Stimulated activated CD4-positive, alpha-beta T cell treated with anti-CD3 and anti-CD28 coated beads, TNF-alpha, amount 100 ng/mL, for 4 hours (primary cell): ENCODE results near the gene SRSF7.
"Not testable (repeated sequence)": the region's sequence is repeated elsewhere in the genome, so short reads cannot be mapped to it uniquely, and the experiment has no call there.

Experiments used
- DNase-seq, 3 experiments: peaks; one replicate each; pipeline ENCODE4 v3.0.0-alpha.2; 2020; ENCODE audit warnings: low read depth in 3 of 3

SRSF7 gene

DNA sequence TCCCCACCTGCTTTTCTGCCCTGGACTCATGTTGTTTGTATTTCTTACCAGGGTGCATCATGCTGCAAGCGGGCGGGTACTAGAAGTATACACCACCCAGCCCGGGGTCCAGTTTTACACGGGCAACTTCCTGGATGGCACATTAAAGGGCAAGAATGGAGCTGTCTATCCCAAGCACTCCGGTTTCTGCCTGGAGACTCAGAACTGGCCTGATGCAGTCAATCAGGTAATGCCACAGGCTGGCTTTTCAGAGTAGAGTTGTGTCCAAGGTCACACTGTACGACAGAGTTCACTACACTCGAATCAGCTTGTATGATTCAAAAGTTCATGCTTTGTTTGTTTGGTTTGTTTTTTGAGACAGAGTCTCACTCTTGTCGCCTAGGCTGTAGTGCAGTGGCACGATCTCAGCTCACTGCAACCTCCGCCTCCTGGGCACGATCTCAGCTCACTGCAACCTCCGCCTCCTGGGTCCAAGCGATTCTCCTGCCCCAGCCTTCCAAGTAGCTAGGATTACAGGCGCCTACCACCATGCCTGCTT lies 19.4 kb downstream of the SRSF7 start:
- DNase-seq: no peak

DNA sequence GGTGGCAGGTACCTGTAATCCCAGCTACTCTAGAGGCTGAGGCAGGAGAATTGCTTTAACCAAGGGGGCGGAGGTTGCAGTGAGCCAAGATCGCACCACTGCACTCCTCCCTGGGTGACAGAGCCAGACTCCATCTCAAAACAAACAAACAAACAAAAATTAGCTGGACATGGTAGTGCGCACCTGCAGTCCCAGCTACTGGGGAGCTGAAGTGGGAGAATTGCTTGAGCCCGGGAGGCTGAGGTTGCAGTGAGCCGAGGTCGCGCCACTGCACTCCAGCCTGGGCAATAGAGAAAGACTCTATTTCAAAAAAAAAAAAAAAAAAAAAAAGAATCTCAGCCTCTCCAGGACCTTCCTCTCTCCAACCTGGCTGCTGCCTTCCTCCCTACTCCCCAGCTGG lies 20.1 kb downstream of the SRSF7 start:
- no peak for DNase-seq

DNA sequence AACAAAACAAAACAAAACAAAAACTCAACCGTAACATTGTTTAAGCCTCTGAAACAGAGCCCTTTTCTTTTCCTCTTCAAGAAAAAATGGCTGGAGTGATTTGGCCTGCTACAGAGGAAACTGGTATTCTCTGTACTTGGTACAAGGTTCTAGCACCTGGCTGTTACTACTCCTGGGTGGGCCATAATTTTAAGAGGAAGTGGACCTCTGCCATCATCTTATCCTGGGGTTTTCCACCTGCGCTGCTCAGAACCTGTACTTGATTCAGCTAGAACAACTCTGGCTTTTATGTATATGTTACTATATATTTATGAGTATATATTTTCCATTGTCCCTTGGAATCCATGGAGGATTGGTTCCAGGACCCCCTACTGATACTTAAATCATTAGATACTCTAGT lies 22.5 kb downstream of the SRSF7 start:
- DNase-seq: no peak

DNA sequence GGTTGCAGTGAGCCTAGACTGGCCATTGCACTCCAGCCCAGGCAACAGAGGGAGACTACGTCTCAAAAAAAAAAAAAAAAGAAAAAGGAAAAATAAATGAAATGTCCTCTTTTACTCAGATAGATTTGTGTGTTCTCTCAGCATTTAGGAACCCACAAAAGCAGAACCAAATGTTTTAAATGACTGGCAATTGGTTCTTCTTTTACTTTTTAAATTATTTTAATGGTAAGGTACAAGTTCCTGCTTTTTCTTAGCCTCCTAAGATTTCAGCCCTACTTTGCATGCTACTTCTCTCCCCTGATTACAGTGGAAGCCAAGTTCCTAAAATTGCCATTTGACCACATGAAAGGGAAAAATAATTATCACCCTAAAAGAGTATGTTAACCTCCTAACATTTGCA lies 23.5 kb downstream of the SRSF7 start:
- DNase-seq: no peak

DNA sequence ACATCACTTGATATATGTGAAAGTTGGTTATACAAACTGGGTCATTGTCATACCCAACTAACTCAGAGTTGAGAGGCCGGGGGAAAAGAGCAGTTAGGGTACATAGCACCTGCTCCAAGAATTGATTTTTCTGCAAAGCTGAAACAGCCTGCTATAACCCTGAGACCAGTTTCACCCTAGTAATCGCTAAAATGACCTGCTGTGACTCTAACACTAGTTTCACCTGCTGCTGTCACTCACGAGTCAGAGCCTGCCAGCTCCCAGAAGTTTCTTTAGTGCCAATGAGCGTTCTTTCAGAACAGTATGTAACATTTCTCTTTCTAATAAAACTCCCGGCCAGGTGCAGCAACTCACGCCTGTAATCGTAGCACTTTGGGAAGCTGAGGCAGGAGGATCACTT lies 28.0 kb downstream of the SRSF7 start:
- DNase-seq: no peak

DNA sequence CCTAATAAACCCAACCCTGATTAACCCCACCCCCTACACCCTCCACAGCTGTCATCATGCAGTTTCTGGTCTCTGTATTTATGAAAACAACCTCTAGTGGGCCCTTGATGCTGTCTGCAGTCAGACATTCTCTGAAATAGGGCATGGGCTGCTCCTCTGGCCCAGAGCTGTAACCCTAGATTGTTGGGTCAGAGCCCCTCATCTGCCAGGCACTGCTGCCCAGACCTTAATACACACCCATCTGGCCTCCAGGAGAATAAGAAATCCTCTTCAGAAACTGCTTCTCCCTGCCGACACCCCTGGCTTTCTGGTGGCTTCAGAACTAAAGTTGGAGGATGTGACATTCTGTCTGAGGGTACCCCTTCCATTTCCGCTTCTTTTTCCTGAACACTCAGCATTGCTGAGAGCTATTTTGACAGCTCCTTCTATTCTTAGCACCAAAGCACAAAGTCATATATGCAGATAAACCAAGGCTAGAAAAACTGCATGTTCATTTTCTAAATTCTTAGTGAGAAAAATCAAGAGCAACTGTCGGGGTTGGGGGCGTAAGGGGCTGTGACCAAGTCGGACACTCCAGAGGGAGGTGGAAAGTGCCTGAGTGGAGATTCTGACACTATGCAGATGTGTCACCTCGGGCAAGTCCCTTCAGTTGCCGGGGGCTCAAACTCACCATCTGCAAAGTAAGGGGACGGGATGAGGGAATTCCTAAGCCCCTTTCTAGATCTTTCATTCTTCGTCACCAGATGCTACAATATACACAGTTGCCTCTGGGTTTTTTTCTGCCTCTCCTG lies 28.7 kb downstream of the SRSF7 start:
- peak in 2 of 3 experiments; percentile 19 to 29 for DNase-seq

DNA sequence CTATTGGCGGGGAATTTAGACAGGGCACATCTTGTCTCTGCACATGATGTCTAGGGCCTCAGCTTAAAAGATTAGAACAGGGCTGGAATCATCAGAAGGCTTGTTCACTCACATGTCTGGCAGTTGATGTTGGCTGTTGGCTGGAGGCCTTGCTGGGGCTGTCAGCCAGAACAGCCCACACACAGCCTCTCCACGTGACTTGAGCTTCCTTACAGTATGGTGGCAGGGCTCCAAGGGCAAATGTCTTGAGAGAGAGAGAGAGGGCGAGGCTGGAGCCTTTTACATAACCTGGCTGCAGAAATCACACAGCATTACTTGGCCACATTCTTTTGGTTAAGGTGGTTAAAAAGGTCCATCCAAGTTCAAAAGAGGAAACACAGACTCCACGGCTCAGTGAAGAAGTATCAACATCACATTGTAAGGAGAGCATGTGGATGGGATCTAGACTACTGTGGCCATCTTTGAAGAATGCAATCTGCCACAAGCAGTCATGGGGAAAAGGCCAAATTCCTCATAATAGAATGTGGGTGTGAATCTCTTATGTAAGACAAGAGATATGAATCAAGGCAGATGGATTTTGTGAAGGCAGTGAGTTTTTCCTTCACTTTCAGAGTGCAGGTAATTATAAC lies 30.4 kb downstream of the SRSF7 start:
- DNase-seq: no peak

DNA sequence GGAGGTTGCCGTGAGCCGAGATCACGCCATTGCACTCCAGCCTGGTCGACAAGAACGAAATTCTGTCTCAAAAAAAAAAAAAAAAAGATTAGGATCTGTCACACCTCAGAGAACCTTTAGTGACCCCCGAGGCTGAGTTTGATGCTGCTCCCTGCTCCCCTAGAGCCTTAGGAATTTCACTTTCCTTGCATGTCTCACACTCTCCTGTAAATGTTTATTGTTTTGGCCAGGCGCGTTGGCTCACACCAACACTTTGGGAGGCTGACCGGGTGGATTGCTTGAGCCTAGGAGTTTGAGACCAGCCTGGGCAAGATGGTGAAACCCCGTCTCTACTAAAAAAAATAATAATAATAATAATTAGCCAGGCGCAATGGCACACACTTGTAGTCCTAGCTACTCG lies 31.5 kb downstream of the SRSF7 start:
- DNase-seq: no peak

DNA sequence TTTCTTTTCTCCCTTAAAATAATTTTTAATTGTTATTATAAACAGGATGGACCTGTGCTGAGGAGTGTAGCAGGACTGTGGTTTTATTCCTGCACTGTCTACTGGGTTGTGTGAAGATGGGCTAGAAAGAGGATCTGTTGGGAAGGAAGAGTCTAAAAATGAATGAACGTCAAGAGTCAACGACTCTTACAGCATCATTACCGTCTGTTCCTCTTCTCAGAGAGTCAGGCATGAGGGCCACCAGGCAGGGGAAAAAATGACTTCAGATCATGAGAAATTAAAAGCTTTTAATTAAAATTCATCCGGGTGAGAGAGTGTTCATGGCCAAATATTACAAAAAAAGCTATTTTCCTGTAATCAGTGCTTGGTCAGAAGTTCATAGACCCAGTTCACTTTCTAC lies 32.6 kb downstream of the SRSF7 start:
- no peak for DNase-seq

DNA sequence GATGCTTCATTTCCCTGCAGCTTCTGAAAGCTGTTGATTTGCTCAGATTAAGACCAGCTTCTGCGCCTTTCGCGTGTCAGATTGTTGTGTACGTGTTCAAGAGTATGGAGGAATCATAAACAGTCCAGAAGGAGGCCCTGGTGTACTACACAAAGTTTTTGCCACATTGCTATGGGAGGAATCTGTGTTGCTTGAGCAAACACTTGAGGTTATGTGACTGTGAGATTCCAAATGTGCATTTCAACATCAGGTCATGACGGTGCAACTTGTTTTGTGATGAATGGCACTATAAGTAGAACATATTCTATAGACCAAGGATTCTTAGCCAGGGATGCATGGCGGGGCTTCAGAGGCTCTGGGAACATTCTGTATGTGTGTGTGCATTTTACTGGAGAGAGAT lies 35.0 kb downstream of the SRSF7 start:
- no peak for DNase-seq

DNA sequence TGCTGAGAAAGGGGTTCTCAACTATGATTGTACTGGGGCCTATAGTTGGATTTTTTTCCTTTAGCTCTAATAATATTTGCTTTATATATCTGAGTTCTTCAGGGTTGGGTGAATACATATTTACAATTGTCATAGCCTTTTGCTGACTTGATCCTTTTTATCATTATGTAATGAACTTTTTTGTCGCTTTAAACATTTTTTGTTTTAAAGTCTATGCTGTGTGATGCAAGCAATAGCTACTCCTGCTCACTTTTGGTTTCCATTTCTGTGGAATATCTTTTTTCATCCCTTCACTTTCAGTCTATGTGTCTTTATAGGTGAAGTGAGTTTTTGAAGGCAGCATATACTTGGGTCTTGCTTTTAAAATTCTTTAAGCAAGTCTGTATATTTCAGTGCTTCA lies 36.2 kb downstream of the SRSF7 start:
- not testable (repeated sequence) for DNase-seq

DNA sequence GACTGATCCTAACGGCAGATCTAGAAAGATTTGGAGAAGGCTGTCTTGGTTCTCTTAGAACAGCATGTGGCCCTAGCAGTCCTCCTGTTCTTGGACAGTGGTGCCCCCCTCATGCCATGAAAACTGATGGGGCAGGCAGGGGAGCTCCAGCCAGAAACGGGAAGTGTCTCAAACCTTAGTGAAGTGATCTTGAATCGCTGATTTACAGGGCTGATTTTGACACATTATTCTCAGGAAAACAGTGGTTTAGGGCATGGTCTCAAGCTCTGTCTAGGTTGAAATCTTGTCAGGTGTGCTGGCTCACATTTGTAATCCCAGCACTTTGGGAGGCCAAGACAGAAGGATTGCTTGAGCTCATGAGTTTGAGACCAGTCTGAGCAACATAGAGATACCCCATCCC lies 37.8 kb downstream of the SRSF7 start:
- DNase-seq: no peak

DNA sequence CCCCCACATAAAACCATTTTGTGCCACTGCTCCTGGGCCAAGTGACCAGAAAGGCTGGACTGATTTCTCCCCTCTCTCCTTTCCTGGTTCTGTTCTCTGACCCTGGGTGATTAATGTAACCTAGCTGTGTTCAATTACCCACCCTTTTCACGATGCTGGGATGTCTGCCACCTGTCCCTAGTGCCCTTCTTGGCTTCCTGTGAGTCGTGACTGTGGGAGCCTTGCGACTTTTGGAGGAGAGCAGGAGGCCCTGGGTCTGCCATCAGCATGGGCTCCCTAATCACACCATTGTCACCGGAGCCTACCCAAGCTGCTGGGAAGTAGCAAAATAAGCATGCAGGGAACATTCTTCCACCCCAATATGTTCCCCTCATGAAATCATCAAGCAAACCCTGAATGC lies 38.3 kb downstream of the SRSF7 start:
- no peak for DNase-seq

DNA sequence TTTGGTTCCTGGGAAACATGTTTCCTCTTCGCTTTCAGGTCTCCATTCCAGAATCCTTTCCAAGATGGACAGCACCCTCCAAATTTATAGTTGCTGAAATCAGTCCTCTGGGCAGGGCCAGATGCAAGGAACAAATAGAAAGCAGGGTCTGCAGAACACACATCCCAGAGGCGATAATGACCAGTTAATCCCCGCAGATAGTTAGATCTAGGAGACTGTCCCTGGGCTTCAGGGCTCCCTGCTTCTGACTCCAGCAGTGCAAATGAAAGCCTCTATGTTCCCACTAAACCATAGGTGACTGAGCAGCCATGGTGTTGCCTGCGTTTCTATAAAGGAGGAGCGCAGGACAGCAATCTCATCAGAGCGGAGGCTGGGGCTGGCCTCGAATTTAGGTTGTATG lies 38.7 kb downstream of the SRSF7 start:
- no peak for DNase-seq

DNA sequence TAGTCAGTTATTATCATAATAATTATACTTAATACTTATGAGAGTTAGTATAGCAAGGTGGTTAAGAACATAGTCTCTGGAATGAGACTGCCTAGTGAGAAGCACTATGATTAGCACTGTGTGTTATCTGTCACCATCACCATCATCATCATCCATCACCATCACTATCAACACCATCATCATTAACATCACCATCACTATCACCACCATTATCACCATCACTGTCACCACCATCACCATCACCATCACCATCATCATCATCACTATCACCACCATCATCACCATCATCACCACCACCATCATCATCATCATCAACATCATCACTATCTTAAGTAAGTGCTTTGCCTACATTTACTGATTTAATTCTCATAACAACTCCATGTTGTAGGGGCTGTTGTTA lies 39.6 kb downstream of the SRSF7 start:
- no peak for DNase-seq

DNA sequence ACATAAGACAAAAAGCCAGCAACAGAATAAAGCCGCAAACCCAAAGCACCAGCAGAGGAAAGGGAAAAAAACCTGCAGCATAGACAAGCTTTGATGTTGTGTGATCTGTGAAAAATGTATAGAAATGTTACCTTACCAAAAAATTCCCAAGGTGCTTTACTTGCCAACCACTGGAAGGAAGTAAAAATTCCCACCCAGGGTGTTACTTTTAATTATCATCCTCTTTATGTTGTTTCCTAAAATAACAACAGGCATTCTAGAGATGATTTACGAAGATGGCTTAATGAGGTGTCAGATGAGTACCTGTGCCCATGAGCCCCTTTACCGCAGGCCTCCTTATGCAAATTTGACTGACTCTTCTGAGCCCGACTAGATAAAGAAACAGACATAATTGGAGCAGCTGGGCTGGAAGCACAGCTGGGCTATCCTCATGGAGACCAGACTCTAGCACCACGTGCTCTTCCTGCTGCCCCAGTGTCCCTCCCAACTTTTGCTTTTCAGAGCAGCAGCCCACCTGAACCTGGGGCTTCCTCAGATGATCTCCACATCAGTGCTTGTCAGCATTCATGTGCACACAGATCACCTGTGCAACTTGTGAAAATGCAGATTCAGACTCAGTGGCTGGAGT lies 41.5 kb downstream of the SRSF7 start:
- DNase-seq: no peak

DNA sequence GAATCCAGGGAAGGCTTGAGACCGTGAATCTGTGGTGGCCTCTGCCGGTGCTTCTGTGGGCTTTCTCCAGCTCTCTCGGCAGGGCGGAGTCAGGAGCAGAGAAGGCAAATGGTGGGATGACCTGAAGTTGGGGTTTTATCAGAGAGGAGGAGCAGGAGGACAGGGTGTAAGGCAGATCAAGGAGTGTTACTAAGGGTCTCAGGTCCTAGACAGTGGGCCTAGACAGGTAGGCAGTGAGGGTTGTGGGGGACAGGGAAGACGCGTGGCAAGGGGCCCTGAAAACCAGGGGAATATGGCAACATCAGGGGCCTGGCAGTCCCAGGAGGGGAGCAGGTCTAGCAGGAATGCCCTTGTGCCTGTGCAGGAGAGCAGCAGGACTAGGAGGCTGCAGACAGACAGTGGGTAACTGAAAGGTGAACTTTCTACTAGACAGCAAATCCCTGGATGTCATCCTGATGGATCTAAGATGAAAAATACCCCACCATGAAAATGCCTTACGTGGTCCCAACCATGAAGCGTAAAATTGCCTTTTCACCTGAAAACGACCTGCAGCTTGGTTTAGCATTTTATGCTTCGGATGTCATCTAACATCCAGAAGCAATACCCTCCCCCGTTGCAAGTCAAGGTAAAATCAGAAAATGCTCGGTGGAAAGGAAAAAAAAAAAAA lies 42.1 kb downstream of the SRSF7 start:
- no peak for DNase-seq

DNA sequence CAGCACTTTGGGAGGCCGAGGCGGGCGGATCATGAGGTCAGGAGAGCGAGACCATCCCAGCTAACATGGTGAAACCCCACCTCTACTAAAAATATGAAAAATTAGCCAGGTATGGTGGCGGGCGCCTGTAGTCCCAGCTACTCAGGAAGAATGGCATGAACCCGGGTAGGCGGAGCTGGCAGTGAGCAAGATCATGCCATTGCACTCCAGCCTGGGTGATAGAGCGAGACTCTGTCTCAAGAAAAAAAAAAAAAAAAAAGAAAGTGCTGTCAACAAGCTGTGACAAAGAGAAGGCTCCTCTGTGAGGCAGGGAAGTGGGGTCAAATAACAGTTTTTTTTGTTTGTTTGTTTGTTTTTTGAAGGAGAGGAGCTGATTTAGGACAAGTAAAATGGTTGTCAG lies 42.7 kb downstream of the SRSF7 start:
- not testable (repeated sequence) for DNase-seq

DNA sequence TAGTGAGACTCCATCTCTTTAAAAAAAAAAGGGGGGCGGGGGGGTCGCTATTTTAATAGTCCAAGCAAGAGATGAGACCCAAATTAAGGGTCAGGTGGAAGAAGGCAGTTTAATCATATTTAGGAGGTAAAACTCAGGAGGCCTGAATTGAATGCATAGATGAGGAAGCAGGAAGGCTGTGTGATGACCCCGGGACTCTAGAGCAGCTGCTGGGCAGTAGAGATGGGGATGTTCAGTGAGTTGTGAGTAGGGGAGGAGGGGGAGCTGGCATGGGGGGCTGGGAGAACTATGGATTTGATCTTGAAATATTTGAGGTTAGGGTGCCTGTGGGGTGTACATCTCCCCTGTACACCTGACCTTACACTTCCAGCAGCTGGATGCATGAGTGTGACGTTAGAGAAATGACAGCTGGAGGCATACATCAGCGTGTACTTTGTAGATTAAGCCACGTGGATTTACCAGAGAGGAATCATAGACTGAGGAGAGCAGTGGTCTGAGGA lies 44.3 kb downstream of the SRSF7 start:
- no peak for DNase-seq

DNA sequence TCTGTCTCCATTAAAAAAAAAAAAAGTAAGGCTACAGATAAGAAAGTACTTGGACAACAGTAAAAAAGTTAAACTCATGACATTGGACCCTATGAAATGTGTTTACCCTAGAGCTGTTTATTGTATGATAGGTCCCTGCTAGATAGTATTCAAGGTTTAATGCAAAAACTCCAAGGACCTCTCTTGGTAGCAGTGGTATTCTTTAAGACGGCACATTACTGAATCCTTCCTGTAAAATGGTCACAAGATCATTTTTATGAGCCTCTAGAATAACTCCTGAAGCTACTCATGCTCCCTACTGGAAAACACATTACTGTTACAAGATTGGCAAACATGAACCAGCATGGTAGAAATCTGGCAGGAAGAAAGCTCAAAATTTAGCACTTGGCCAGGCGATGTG lies 46.5 kb downstream of the SRSF7 start:
- DNase-seq: no peak

DNA sequence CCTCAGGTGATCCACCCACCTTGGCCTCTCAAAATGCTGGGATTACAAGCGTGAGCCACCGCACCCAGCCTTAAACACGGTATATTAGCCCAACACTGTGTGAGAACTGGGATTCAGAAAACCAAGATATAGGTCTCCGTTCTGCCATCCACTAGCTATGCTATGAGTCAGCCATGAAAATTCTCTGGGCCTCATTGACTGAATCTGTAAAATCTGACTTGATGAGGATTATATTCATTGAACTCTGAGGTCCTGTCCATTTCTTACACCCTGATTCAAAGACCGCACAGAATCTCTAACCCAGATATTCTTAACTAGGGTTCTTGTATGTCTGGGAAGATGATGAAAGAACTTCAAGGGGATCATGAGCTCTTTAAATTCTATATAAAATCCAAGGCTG lies 47.8 kb downstream of the SRSF7 start:
- not testable (repeated sequence) for DNase-seq

DNA sequence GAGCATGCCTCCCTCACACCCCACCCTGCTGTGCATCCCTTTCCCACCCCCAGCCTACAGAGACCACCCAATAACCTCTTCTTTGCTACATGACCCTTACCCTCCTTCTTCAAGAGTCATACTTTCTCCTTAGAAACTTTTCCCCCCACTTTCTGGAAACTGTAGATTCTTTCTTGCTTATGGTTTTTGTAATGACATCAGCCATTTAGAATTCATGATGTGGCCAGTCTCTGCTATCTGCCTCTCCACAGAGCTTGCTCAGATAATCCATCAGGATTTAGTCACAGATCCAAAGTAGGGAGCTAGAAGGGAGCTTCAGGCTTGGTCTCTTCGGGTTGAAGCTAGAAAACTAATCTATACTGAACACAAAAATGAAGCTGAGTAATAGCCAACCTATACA lies 48.7 kb downstream of the SRSF7 start:
- no peak for DNase-seq
